ENCODE measurements around the gene NKAIN2. TPM values are rescaled to one million over a fixed set of nuclear protein-coding genes. Genes with fewer than 3 reads are reported as not detected.

NKAIN2 gene
- total and polyA plus RNA-seq, 8 donors, result 0.02 to 0.09 TPM; not detected in 6

DNA sequence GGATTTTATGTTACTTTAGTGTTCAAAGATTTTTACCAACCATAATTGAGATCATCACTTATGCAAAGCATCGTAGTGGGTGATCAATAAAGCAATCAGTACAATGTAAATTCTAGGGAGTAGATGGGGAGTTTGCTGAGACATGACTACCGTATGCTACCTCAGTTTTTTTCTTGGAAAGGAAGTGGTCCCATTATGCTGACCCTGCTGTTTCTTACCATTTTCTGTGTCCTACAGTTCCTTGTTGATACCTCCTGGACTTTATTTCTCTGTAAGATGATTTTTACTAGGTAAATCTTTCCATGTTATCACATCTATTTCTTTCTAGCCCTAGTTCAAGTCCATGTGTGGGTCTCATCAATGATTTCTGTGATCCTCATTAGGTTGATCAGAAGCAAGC lies 19.3 kb upstream of the NKAIN2 start:
- WGBS, 2 donors, result 31 to 32% methylated on average over 2 of the region's 2 CpGs
- H3K4me3 ChIP-seq, result no peak overlapping the region
- H3K4me1 ChIP-seq, result no peaks in the 10 kb centered on the region
- ATAC-seq (no peak), DNase-seq (no peak), FAIRE-seq (no peak)
- H3K27me3 ChIP-seq, result no peaks in the 10 kb centered on the region
- no peaks in the 10 kb centered on the region for H3K9me3 ChIP-seq
- H3K36me3 ChIP-seq, result no peaks in the 10 kb centered on the region
- intact Hi-C loops (cut with DNase I), result no loop called here
- TF ChIP-seq, protein P1, sequence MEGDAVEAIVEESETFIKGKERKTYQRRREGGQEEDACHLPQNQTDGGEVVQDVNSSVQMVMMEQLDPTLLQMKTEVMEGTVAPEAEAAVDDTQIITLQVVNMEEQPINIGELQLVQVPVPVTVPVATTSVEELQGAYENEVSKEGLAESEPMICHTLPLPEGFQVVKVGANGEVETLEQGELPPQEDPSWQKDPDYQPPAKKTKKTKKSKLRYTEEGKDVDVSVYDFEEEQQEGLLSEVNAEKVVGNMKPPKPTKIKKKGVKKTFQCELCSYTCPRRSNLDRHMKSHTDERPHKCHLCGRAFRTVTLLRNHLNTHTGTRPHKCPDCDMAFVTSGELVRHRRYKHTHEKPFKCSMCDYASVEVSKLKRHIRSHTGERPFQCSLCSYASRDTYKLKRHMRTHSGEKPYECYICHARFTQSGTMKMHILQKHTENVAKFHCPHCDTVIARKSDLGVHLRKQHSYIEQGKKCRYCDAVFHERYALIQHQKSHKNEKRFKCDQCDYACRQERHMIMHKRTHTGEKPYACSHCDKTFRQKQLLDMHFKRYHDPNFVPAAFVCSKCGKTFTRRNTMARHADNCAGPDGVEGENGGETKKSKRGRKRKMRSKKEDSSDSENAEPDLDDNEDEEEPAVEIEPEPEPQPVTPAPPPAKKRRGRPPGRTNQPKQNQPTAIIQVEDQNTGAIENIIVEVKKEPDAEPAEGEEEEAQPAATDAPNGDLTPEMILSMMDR (IDR thresholded peaks at IDR 0.05), result no peak
- no peak overlapping the region for H3K27ac ChIP-seq

DNA sequence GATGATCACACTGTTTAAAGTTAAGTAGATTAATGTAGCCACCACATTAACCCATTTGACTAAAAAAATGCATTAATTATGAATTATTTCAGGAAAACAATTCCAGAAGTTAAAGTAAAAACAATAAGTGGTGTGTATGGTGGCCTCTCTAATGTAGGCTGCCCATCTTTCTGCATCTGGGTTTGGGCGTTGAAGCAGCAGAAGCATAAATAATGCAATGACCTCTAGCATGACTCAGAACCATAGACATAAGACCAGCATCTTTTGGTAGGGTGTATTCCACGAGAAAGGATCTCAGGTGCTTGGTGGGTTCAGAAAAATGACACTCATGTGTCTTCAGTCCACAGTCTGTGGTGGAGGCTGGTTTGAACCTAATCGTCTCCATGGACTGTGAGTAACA lies 18.6 kb upstream of the NKAIN2 start:
- no peaks in the 10 kb centered on the region for H3K27me3 ChIP-seq
- no peaks in the 10 kb centered on the region for H3K4me1 ChIP-seq
- DNase-seq (no peak), FAIRE-seq (no peak), ATAC-seq (no peak)
- intact Hi-C loops (cut with DNase I), result no loop called here
- WGBS, 2 donors, result 50 to 60% methylated on average over 3 of the region's 3 CpGs
- H3K36me3 ChIP-seq, result no peaks in the 10 kb centered on the region
- TF ChIP-seq, protein P1 (IDR thresholded peaks at IDR 0.05), result no peak
- H3K9me3 ChIP-seq, result no peaks in the 10 kb centered on the region
- no peak overlapping the region for H3K4me3 ChIP-seq
- H3K27ac ChIP-seq, result no peak overlapping the region

DNA sequence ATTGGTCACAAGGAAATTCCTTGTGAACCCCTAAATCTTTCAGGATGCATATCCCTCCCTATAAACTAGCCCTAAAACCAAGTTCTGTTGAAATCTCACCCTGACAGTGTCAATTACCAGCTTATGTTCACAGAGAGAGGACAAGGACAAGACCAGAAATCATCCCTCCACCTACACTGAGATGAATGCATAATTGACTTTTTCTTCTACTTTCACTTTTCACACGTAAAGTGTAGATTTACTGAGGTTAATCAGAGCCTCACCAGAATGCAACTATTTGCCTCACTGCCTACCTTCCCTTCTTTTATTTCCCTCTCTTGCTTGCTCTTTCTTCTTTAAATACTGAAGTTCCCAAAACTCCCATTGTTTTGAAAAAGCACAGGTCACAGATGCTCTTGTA lies 15.3 kb upstream of the NKAIN2 start:
- H3K36me3 ChIP-seq, result no peaks in the 10 kb centered on the region
- no peak overlapping the region for H3K27ac ChIP-seq
- no peaks in the 10 kb centered on the region for H3K4me1 ChIP-seq
- WGBS, 2 donors, result 46 to 69% methylated on average over 1 of the region's 1 CpG
- TF ChIP-seq, protein P1 (IDR thresholded peaks at IDR 0.05), result no peak
- DNase-seq, result no peak
- ATAC-seq, result no peak
- FAIRE-seq, result no peak
- H3K4me3 ChIP-seq, result no peak overlapping the region
- intact Hi-C loops (cut with DNase I), result no loop called here
- H3K27me3 ChIP-seq, result no peaks in the 10 kb centered on the region
- no peaks in the 10 kb centered on the region for H3K9me3 ChIP-seq

DNA sequence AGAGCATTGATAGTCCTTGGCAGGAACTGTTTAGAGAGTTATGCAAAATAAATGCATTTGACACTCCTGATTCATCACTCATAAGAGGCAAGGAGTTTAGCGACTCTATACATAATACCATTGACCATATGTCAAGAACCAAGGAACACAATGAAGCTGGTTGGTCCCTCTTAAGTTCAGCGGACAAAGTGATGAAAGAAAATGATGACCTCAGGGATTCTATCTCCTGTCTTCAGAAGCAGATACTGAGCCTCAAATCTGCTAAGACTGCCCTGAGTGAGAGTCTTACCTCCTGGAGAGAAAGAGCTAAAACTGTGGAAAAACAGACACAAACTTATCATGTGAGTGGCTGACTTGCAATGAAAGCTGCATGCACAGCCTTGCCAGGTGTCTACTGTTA lies 9.5 kb upstream of the NKAIN2 start:
- FAIRE-seq, result no peak
- 87 to 92% methylated on average over 2 of the region's 2 CpGs for WGBS, 2 donors

DNA sequence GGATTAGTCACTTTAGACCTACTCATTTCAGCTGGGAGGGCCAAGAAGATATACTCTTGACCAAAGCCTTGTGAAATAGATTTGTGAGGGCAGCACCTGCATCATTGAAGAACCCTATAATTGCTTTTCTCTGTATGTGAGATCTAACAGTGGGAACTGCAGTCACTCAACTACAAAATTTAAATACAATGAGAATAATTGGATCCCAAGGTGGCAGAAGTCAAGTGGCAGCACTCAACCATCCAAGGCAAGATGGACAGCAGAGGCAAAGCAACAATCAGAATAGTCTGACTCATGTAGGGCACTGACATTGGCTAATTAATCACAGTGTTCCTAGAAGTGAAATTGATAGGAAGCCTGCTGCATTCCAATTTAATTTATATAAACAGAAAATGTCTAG lies 8.9 kb upstream of the NKAIN2 start:
- H3K4me1 ChIP-seq, result no peaks in the 10 kb centered on the region
- no peaks in the 10 kb centered on the region for H3K9me3 ChIP-seq
- FAIRE-seq (no peak), DNase-seq (no peak), ATAC-seq (no peak)
- no peak overlapping the region for H3K27ac ChIP-seq
- H3K4me3 ChIP-seq, result no peak overlapping the region
- intact Hi-C loops (cut with DNase I), result no loop called here
- TF ChIP-seq, protein P1 (IDR thresholded peaks at IDR 0.05), result no peak
- no peaks in the 10 kb centered on the region for H3K36me3 ChIP-seq
- H3K27me3 ChIP-seq, result peaks cover 0 to 2% (median 0%) of the 10 kb centered on the region in 4 donors

More for the DNA sequence above, 9.5 kb upstream of the NKAIN2 start:
- Histone ChIP-seq H3K36me3 (no peaks in the 10 kb centered on the region), H3K4me1 (no peaks in the 10 kb centered on the region), H3K27ac (no peak overlapping the region), H3K27me3 (no peaks in the 10 kb centered on the region), H3K4me3 (no peak overlapping the region), H3K9me3 (no peaks in the 10 kb centered on the region)
- DNase-seq, result no peak
- TF ChIP-seq, protein P1 (IDR thresholded peaks at IDR 0.05), result no peak
- ATAC-seq, result no peak
- intact Hi-C loops (cut with DNase I), result no loop called here
